ENCODE measurements around the gene ADCY5.

- TF ChIP-seq CTCF (IDR thresholded peaks at IDR 0.05; ENCODE audit: borderline replicate concordance, extremely low read depth, low read length, poor library complexity, severe bottlenecking) (no peak), EZH2 (IDR thresholded peaks at IDR 0.05; ENCODE audit: borderline replicate concordance, low read depth, low read length, severe bottlenecking) (no peak)
Observed at GRCh38 chr3:123457841-123458240, 9.0 kb upstream of the ADCY5 start.
